ENCODE measurements around the gene SNORC. TPM values are rescaled to one million over a fixed set of nuclear protein-coding genes. Genes with fewer than 3 reads are reported as not detected.

Gene SNORC
- total RNA-seq, 1 donor from 2014 or later: not detected

- no peak overlapping the region for H3K27ac ChIP-seq
- H3K36me3 ChIP-seq: no peaks in the 10 kb centered on the region
- peak overlapping the region; percentile 56 to 59 for H3K4me3 ChIP-seq
- no peaks in the 10 kb centered on the region for H3K9me3 ChIP-seq
- intact Hi-C loops (cut with DNase I): no loop called here
- no peak for TF ChIP-seq CTCF (IDR thresholded peaks at IDR 0.05)
- no peaks in the 10 kb centered on the region for H3K4me1 ChIP-seq
- DNase-seq (ENCODE audit: low spot score in 2 of 2): no peak
- peaks cover 3% of the 10 kb centered on the region for H3K27me3 ChIP-seq
Observed at GRCh38 chr2:232876161-232876977, 6.3 kb downstream of the SNORC start.

- Histone ChIP-seq H3K27ac (no peak overlapping the region), H3K4me3 (peak overlapping the region in 1 of 2 donors; percentile 59), H3K27me3 (peaks cover 3% of the 10 kb centered on the region), H3K4me1 (no peaks in the 10 kb centered on the region), H3K9me3 (no peaks in the 10 kb centered on the region), H3K36me3 (no peaks in the 10 kb centered on the region)
- TF ChIP-seq CTCF (IDR thresholded peaks at IDR 0.05): no peak
- DNase-seq (ENCODE audit: low spot score in 2 of 2): no peak
- intact Hi-C loops (cut with DNase I): no loop called here
Observed at GRCh38 chr2:232876978-232877441, 6.9 kb downstream of the SNORC start.

GRCh38 chr2:232877940-232878511, 8.0 kb downstream of the SNORC start:
- intact Hi-C loops (cut with DNase I): no loop called here
- no peak overlapping the region for H3K4me3 ChIP-seq
- DNase-seq (ENCODE audit: low spot score in 2 of 2): no peak
- H3K27ac ChIP-seq: no peak overlapping the region
- H3K9me3 ChIP-seq: no peaks in the 10 kb centered on the region
- no peaks in the 10 kb centered on the region for H3K36me3 ChIP-seq
- no peaks in the 10 kb centered on the region for H3K4me1 ChIP-seq
- peaks cover 3% of the 10 kb centered on the region for H3K27me3 ChIP-seq
- TF ChIP-seq CTCF (IDR thresholded peaks at IDR 0.05): no peak

- no peak for TF ChIP-seq CTCF (IDR thresholded peaks at IDR 0.05)
- no peaks in the 10 kb centered on the region for H3K36me3 ChIP-seq
- H3K4me3 ChIP-seq: no peak overlapping the region
- no peaks in the 10 kb centered on the region for H3K9me3 ChIP-seq
- no peaks in the 10 kb centered on the region for H3K4me1 ChIP-seq
- no peak overlapping the region for H3K27ac ChIP-seq
- peaks cover 3% of the 10 kb centered on the region for H3K27me3 ChIP-seq
- no peak for DNase-seq (ENCODE audit: low spot score in 2 of 2)
- intact Hi-C loops (cut with DNase I): no loop called here
Observed at GRCh38 chr2:232878855-232879617, 9.0 kb downstream of the SNORC start.

GRCh38 chr2:232879618-232880494, 9.8 kb downstream of the SNORC start:
- Histone ChIP-seq H3K4me1 (no peaks in the 10 kb centered on the region), H3K4me3 (no peak overlapping the region), H3K9me3 (no peaks in the 10 kb centered on the region), H3K27ac (no peak overlapping the region), H3K36me3 (no peaks in the 10 kb centered on the region), H3K27me3 (peaks cover 3% of the 10 kb centered on the region)
- TF ChIP-seq CTCF (IDR thresholded peaks at IDR 0.05): no peak
- DNase-seq (ENCODE audit: low spot score in 2 of 2): no peak
- intact Hi-C loops (cut with DNase I): no loop called here

All from ascending aorta (tissue), 2 donors.